Mucosa of descending colon (tissue), 3 donors: ENCODE measurements around the gene ASB15. TPM values are rescaled to one million over a fixed set of nuclear protein-coding genes. Genes with fewer than 3 reads are reported as not detected.

Experiments
- ATAC-seq: fragments of 200-7000 bp; cut with Tn5 transposase; one replicate; pipeline ENCODE4 v1.9.1; 2020; ENCODE audit warnings: mild to moderate bottlenecking, moderate library complexity
- DNase-seq, 3 donors: peaks; one replicate each; pipeline ENCODE4 v3.0.0-alpha.2; 2020
- H3K36me3 ChIP-seq: fragments of 200-600 bp; one replicate; pipeline ENCODE4 v1.8.0; 2021; ENCODE audit warnings: low read depth, mild to moderate bottlenecking
- H3K4me1 ChIP-seq: fragments of 200-600 bp; one replicate; pipeline ENCODE4 v1.8.0; 2021; ENCODE audit warnings: low read depth, mild to moderate bottlenecking
- H3K4me3 ChIP-seq: fragments of 200-600 bp; one replicate; pipeline ENCODE4 v1.8.0; 2021; ENCODE audit warnings: mild to moderate bottlenecking
- H3K9me3 ChIP-seq: fragments of 200-600 bp; one replicate; pipeline ENCODE4 v1.8.0; 2021; ENCODE audit warnings: mild to moderate bottlenecking
- CTCF ChIP-seq: fragments of 200-600 bp; IDR thresholded peaks from one replicate; pipeline ENCODE4 v1.8.0; 2022; ENCODE audit warnings: antibody characterized with exemption, mild to moderate bottlenecking
- intact Hi-C, 2 donors: fragments of 100-400 bp; cut with DNase I in 1 of 2; cut with micrococcal nuclease in 1 of 2; formaldehyde crosslinking; loops; one replicate each; pipeline versions ENCODE4 v1.11.0 to v1.11.1; 2022; cut with DNase I, micrococcal nuclease
- total RNA-seq, 3 donors: library from RNA; stranded (reverse); fragmentation: NEBNext Ultra II Directional in 2 of 3; extraction: Animal tissue kit (Norgen Biotek cat#: 25700) in 2 of 3; gene quantifications; one replicate each; pipeline versions ENCODE4 v1.2.1 to v1.2.4, GENCODE V29; 2021 to 2023
- donor health status: DM: no; HTN: no; CAD: no; lungs with moderate emphysema.
- donor health status: DM: no; HTN: no; CAD: no.
- donor health status: DM: no; HTN: yes; CAD: no.

Gene ASB15
- total RNA-seq, 3 donors from 2014 or later: not detected

GRCh38 chr7:123658023-123658422 lies 56.4 kb downstream of the ASB15 start:
- Histone ChIP-seq H3K4me3 (no peak overlapping the region), H3K36me3 (no peaks in the 10 kb centered on the region), H3K9me3 (no peaks in the 10 kb centered on the region), H3K4me1 (no peaks in the 10 kb centered on the region)
- no peak for TF ChIP-seq CTCF
- DNase-seq: no peak
- intact Hi-C loops: no loop called here
- no peak for ATAC-seq

- intact Hi-C loops: no loop called here
- TF ChIP-seq CTCF: no peak
- DNase-seq: no peak
- H3K4me1 ChIP-seq: no peaks in the 10 kb centered on the region
- no peaks in the 10 kb centered on the region for H3K9me3 ChIP-seq
- H3K4me3 ChIP-seq: no peak overlapping the region
- H3K36me3 ChIP-seq: no peaks in the 10 kb centered on the region
- ATAC-seq: no peak
Measured at GRCh38 chr7:123660514-123661354, 59.1 kb downstream of the ASB15 start.

GRCh38 chr7:123661765-123662164 lies 60.1 kb downstream of the ASB15 start:
- no peaks in the 10 kb centered on the region for H3K9me3 ChIP-seq
- H3K36me3 ChIP-seq: no peaks in the 10 kb centered on the region
- no peak for ATAC-seq
- H3K4me3 ChIP-seq: no peak overlapping the region
- no peak for DNase-seq
- TF ChIP-seq CTCF: no peak
- intact Hi-C loops: no loop called here
- no peaks in the 10 kb centered on the region for H3K4me1 ChIP-seq

- TF ChIP-seq CTCF: no peak
- no peaks in the 10 kb centered on the region for H3K4me1 ChIP-seq
- DNase-seq (no peak), ATAC-seq (no peak)
- no peak overlapping the region for H3K4me3 ChIP-seq
- H3K9me3 ChIP-seq: no peaks in the 10 kb centered on the region
- no peaks in the 10 kb centered on the region for H3K36me3 ChIP-seq
- intact Hi-C loops: no loop called here
Measured at GRCh38 chr7:123662293-123662692, 60.7 kb downstream of the ASB15 start.

GRCh38 chr7:123662755-123663154 lies 61.1 kb downstream of the ASB15 start:
- H3K4me1 ChIP-seq: no peaks in the 10 kb centered on the region
- ATAC-seq (no peak), DNase-seq (no peak)
- H3K9me3 ChIP-seq: no peaks in the 10 kb centered on the region
- intact Hi-C loops: no loop called here
- no peak for TF ChIP-seq CTCF
- no peak overlapping the region for H3K4me3 ChIP-seq
- H3K36me3 ChIP-seq: no peaks in the 10 kb centered on the region
